Fibroblast of lung (primary cell): Measurements from ENCODE around the gene TAF10. TPM values are rescaled to one million over a fixed set of nuclear protein-coding genes. Genes with fewer than 3 reads are reported as not detected.

Source experiments
- DNase-seq, 2 donors: peaks; one replicate each; pipeline versions ENCODE4 v3.0.0 to v3.0.0-alpha.2; 2010; ENCODE audit warnings: low read depth in 2 of 2
- H2AFZ ChIP-seq: 2 replicates; pipeline ENCODE4 v1.5.1; 2012; ENCODE audit warnings: low read length, control low read depth, inconsistent platforms
- H3K27ac ChIP-seq: 2 replicates; pipeline ENCODE4 v1.5.1; 2011; ENCODE audit warnings: low read length, control low read depth; ENCODE audit not compliant: insufficient read depth
- H3K27me3 ChIP-seq: 2 replicates; pipeline ENCODE4 v1.5.1; 2011; ENCODE audit warnings: mild to moderate bottlenecking, low read length; ENCODE audit not compliant: control insufficient read depth, insufficient read depth
- H3K36me3 ChIP-seq: 2 replicates; pipeline ENCODE4 v1.5.1; 2011; ENCODE audit warnings: low read length; ENCODE audit not compliant: control insufficient read depth, insufficient read depth
- H3K4me1 ChIP-seq: 2 replicates; pipeline ENCODE4 v1.5.1; 2011; ENCODE audit warnings: low read length; ENCODE audit not compliant: control insufficient read depth, insufficient read depth; ENCODE audit errors: extremely low read depth
- H3K4me2 ChIP-seq: 2 replicates; pipeline ENCODE4 v1.5.1; 2011; ENCODE audit warnings: low read length, control low read depth; ENCODE audit not compliant: insufficient read depth; ENCODE audit errors: extremely low read depth
- H3K4me3 ChIP-seq, 4 experiments: fragments of 200-600 bp in 1 of 4; sonication (generic) in 1 of 4; replicated peaks in 1 of 4; 2 replicates each; pipeline ENCODE4 v1.5.1; 2011 to 2016; ENCODE audit warnings: low read length in 4 of 4, low read depth in 3 of 4, mild to moderate bottlenecking in 3 of 4, control low read depth in 2 of 4, inconsistent platforms in 1 of 4, mixed read lengths in 1 of 4; ENCODE audit not compliant: insufficient read depth in 1 of 4; ENCODE audit errors: control extremely low read depth in 1 of 4
- H3K79me2 ChIP-seq: 2 replicates; pipeline ENCODE4 v1.5.1; 2012; ENCODE audit warnings: mild to moderate bottlenecking, low read length, inconsistent platforms; ENCODE audit not compliant: control insufficient read depth, insufficient read depth
- H3K9ac ChIP-seq: 2 replicates; pipeline ENCODE4 v1.5.1; 2011; ENCODE audit warnings: mild to moderate bottlenecking, low read length, control low read depth; ENCODE audit not compliant: insufficient read depth
- H3K9me3 ChIP-seq: 2 replicates; pipeline ENCODE4 v1.5.1; 2012; ENCODE audit warnings: low read depth, low read length; ENCODE audit not compliant: control insufficient read depth, insufficient read depth
- H4K20me1 ChIP-seq: 2 replicates; pipeline ENCODE4 v1.5.1; 2011; ENCODE audit warnings: low read length; ENCODE audit not compliant: control insufficient read depth, insufficient read depth; ENCODE audit errors: extremely low read depth
- EZH2 ChIP-seq: IDR thresholded peaks from 2 replicates; pipeline ENCODE4 v1.5.1; 2012; ENCODE audit warnings: low read length, control low read depth, mild to moderate bottlenecking; ENCODE audit errors: missing control alignments
- polyA plus RNA-seq, 2 donors: library from polyadenylated mRNA; depleted of rRNA in 1 of 2; stranded (reverse) in 1 of 2; unstranded in 1 of 2; fragments of >200 nt; gene quantifications; 2 replicates each; pipeline ENCODE4 v1.2.1, GENCODE V29; 2011 to 2012; ENCODE audit warnings: missing spikeins in 1 of 2
- total RNA-seq: library from RNA; depleted of rRNA; stranded (reverse); fragments of >200 nt; gene quantifications from 2 replicates; pipeline ENCODE4 v1.2.1, GENCODE V29; 2014
- TF ChIP-seq, protein P1 (sequence below), 2 donors: IDR thresholded peaks in 1 of 2; conservative IDR thresholded peaks in 1 of 2; 1 replicate in 1 of 2; 2 replicates in 1 of 2; pipeline ENCODE4 v1.5.1; 2011 to 2012; ENCODE audit warnings: low read length in 2 of 2, control low read depth in 1 of 2, inconsistent platforms in 1 of 2, low read depth in 1 of 2, mild to moderate bottlenecking in 1 of 2

The TAF10 gene
- total and polyA plus RNA-seq, 2 donors (not counting 1 experiment from before 2014, with no cell fraction given), result 77.8 to 142 TPM

DNA sequence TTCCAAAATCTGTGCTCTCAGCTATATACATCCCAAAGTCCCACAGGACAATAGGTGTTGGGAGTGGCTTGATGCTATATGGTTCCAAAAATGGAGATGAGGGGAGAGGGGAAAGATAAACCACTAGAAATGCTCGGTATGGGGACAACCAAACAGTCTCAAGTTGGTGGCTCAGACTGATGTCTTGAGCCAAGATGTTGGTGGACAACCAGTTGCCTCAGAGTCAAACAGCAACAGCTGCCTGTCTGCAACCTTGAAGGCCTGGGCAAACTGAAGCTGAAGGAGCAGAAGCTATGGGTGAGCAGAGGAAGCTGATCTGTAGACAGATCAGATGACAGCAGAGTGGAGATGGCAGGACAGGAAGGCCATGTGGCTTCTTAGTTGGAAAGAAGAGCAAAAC lies 12.6 kb downstream of the TAF10 start:
- no peak for DNase-seq
- Histone ChIP-seq H3K36me3 (peaks cover 12% of the 10 kb centered on the region), H3K4me2 (no peak overlapping the region), H2AFZ (no peak overlapping the region), H3K79me2 (peaks cover 44% of the 10 kb centered on the region), H3K4me3 (no peak overlapping the region), H3K9ac (no peak overlapping the region), H3K9me3 (no peaks in the 10 kb centered on the region), H3K27me3 (no peaks in the 10 kb centered on the region), H3K27ac (no peak overlapping the region), H3K4me1 (peaks cover 4% of the 10 kb centered on the region), H4K20me1 (no peaks in the 10 kb centered on the region)
- no peak for TF ChIP-seq EZH2
- TF ChIP-seq, protein P1, sequence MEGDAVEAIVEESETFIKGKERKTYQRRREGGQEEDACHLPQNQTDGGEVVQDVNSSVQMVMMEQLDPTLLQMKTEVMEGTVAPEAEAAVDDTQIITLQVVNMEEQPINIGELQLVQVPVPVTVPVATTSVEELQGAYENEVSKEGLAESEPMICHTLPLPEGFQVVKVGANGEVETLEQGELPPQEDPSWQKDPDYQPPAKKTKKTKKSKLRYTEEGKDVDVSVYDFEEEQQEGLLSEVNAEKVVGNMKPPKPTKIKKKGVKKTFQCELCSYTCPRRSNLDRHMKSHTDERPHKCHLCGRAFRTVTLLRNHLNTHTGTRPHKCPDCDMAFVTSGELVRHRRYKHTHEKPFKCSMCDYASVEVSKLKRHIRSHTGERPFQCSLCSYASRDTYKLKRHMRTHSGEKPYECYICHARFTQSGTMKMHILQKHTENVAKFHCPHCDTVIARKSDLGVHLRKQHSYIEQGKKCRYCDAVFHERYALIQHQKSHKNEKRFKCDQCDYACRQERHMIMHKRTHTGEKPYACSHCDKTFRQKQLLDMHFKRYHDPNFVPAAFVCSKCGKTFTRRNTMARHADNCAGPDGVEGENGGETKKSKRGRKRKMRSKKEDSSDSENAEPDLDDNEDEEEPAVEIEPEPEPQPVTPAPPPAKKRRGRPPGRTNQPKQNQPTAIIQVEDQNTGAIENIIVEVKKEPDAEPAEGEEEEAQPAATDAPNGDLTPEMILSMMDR (conservative IDR thresholded peaks at IDR 0.05 in 1 of 2, IDR thresholded peaks at IDR 0.05 in 1 of 2; ENCODE audit: low read depth in 1 of 2, low read length in 2 of 2), result no peak

GRCh38 chr11:6598555-6598954 lies 13.5 kb downstream of the TAF10 start:
- Histone ChIP-seq H4K20me1 (no peaks in the 10 kb centered on the region), H3K4me3 (no peak overlapping the region), H3K27ac (no peak overlapping the region), H3K79me2 (peaks cover 35% of the 10 kb centered on the region), H3K36me3 (peaks cover 14% of the 10 kb centered on the region), H3K27me3 (no peaks in the 10 kb centered on the region), H3K4me2 (no peak overlapping the region), H3K4me1 (peaks cover 4% of the 10 kb centered on the region), H3K9ac (no peak overlapping the region), H3K9me3 (no peaks in the 10 kb centered on the region), H2AFZ (no peak overlapping the region)
- no peak for DNase-seq
- no peak for TF ChIP-seq EZH2
- TF ChIP-seq, protein P1 (conservative IDR thresholded peaks at IDR 0.05 in 1 of 2, IDR thresholded peaks at IDR 0.05 in 1 of 2; ENCODE audit: low read depth in 1 of 2, low read length in 2 of 2), result no peak

- Histone ChIP-seq H3K27ac (no peak overlapping the region), H3K4me2 (no peak overlapping the region), H4K20me1 (no peaks in the 10 kb centered on the region), H3K36me3 (peaks cover 14% of the 10 kb centered on the region), H3K4me3 (no peak overlapping the region), H3K79me2 (peaks cover 14% of the 10 kb centered on the region), H2AFZ (no peak overlapping the region), H3K9me3 (no peaks in the 10 kb centered on the region), H3K27me3 (no peaks in the 10 kb centered on the region), H3K4me1 (no peaks in the 10 kb centered on the region), H3K9ac (no peak overlapping the region)
- no peak for TF ChIP-seq EZH2
- TF ChIP-seq, protein P1 (conservative IDR thresholded peaks at IDR 0.05 in 1 of 2, IDR thresholded peaks at IDR 0.05 in 1 of 2; ENCODE audit: low read depth in 1 of 2, low read length in 2 of 2), result no peak
- DNase-seq, result no peak
Measured at GRCh38 chr11:6596239-6596877, 15.7 kb downstream of the TAF10 start.
